ENCODE data around the gene PKP3. TPM values are rescaled to one million over a fixed set of nuclear protein-coding genes. Genes with fewer than 3 reads are reported as not detected.

The PKP3 gene
- total and polyA plus RNA-seq, 3 experiments from 2014 or later = 1.1 TPM; not detected in 2

DNA sequence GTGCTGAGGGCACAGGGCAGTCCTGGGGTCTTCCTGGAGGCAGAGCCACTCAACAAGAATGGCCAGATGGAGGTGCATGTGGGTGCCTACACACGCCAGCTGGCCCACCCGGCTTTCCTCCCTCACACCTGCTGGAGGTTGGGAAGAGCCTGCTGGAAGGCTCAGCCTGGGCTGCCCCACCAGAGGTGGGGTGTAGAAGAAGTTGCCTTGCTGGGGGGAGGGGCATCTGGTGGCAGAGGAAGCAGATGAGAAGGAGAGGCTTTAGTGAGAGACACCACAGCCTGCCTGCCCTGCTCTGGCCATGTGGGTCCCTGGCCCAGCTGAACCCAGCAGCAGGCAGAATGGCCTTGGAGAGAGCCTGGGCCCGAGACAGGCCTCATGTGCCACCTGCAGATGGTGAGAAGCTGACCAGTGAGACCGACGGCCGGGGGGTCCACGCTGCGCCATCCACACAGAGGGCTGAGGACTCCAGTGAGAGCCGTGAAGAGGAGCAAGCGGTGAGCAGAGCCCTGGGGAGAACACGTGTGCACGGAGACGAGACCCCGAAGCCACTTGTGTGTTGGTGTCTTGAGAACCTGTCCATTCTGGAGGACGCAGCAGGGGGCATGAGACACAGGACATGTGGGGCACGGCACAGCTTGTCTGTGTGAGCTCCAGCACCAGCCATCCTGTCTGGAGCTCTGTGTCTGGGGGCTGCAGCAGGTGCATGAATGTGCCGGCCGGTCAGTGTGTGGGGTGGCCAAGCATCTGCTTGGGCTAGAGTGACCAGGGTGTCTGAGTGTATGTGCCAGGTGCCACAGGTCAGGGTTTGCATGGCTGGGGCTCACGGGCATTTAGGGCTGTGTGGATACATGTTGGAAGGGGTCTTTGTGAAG is 22.1 kb upstream of the PKP3 start:
- H3K27ac Mint-ChIP-seq = peak overlapping the region in 4 of 8 donors; percentile 21 to 78 (median 55)
- CTCF ChIA-PET = no interaction called here

DNA sequence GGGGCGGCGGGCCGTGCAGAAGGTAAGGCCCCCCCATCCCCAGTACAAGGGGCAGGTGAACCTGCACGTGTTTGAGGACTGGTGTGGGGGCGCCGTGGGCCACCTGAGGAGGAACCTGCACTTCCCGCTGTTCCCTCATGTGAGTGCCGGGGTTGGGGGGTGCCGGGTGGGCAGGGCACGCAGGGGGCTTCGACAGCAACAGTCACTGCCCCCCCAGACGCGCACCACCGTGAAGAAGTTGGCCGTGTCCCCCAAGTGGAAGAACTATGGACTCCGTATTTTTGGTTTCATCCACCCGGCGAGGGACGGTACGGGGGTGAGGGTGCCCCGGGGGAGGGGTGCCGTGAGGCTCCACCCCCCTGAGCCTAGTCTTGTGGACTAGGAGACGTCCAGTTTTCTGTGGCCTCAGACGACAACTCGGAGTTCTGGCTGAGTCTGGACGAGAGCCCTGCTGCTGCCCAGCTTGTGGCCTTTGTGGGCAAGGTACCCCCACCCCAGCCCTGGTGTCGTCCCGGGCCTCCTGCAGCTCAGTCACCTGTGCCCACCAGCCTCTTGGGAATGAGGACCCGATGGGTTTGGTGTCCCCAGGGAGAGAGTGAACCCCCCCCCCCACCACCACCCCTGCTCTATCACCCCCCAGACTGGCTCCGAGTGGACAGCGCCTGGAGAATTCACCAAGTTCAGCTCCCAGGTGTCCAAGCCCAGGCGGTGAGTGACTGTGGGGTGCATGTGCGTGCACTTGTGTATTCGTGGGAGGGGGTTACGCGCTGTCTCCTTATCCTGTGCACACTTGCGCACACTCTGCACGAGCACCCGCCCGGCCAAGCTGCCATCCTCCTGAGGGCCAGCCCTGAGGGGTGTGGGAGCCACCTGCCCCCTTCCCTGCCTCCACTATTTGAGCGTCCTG is 20.9 kb upstream of the PKP3 start:
- H3K27ac Mint-ChIP-seq = peak overlapping the region in 2 of 8 donors; percentile 38 to 73
- peaks cover 7% of the 10 kb centered on the region for H3K4me1 ChIP-seq (ENCODE audit: insufficient read depth, low read length)
- no peaks in the 10 kb centered on the region for H3K36me3 Mint-ChIP-seq
- H3K4me3 ChIP-seq (ENCODE audit: low read length) = no peak overlapping the region
- peaks cover 7% of the 10 kb centered on the region for H3K27me3 ChIP-seq (ENCODE audit: insufficient read depth, low read length, poor library complexity, severe bottlenecking)
- no peaks in the 10 kb centered on the region for H3K9me3 ChIP-seq (ENCODE audit: low read length)
- H3K9me3 Mint-ChIP-seq = no peaks in the 10 kb centered on the region
- POLR2A ChIA-PET = no interaction called here
- no peaks in the 10 kb centered on the region for H3K36me3 ChIP-seq (ENCODE audit: insufficient read depth, low read length)
- CTCF ChIA-PET = no interaction called here
- peaks cover 5 to 13% (median 7%) of the 10 kb centered on the region in 3 donors for H3K4me1 Mint-ChIP-seq
- no peak for DNase-seq
- H3K27me3 Mint-ChIP-seq = peaks cover 17 to 20% of the 10 kb centered on the region in 2 donors
- no peak overlapping the region for H3K4me3 Mint-ChIP-seq
- H3K27ac ChIP-seq (ENCODE audit: low read depth, low read length) = no peak overlapping the region

More for the DNA sequence above, 22.1 kb upstream of the PKP3 start:
- Mint-ChIP-seq H3K27me3 (peaks cover 24 to 31% of the 10 kb centered on the region in 2 donors), H3K4me3 (peak overlapping the region in 2 of 7 donors; percentile 38 to 54), H3K36me3 (no peaks in the 10 kb centered on the region), H3K9me3 (no peaks in the 10 kb centered on the region), H3K4me1 (peaks cover 11 to 16% (median 14%) of the 10 kb centered on the region in 3 donors)
- H3K9me3 ChIP-seq (ENCODE audit: low read length) = no peaks in the 10 kb centered on the region
- POLR2A ChIA-PET = no interaction called here
- H3K4me1 ChIP-seq (ENCODE audit: insufficient read depth, low read length) = peaks cover 11% of the 10 kb centered on the region
- no peak for DNase-seq
- no peaks in the 10 kb centered on the region for H3K36me3 ChIP-seq (ENCODE audit: insufficient read depth, low read length)
- H3K4me3 ChIP-seq (ENCODE audit: low read length) = no peak overlapping the region
- peaks cover 17% of the 10 kb centered on the region for H3K27me3 ChIP-seq (ENCODE audit: insufficient read depth, low read length, poor library complexity, severe bottlenecking)
- no peak overlapping the region for H3K27ac ChIP-seq (ENCODE audit: low read depth, low read length)

DNA sequence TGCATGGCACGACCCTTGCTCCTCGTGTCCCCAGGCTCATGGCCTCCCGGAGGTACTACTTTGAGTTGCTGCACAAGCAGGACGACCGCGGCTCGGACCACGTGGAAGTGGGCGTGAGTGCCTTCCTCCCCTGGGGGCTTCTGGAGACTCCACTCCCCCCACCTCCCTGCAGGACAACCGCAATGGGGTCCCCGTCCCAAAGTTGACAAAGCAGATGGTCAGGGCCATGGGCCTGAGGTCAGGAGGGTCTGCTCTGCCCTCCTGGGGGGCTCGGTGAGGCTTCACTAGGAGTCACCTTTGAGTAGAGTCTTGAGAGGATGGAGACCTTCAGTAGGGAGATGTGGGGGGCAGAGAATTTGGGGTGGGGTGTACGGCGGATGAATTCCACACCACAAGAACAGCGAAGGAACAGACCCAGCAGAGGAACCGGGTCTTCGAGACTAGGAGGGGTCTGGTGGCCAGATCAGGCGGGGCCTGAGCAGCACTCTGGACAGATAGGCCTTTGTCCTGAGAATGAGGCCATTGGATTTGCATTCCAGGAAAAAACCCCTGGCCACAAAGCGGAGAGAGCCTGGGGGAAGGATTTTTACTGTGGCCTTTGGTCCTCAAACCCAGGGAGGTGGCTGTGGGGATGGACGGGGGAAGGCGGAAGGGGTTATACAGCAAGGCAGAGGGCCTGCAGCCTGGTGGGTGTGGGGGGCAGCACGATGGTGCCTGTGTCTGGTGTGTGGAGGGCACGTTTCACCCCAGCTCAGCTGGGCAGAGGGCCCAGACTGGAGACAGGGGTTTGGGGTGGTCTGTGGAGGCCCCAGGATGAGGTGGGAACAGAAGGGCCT is 20.1 kb upstream of the PKP3 start:
- Mint-ChIP-seq H3K4me3 (no peak overlapping the region), H3K27ac (peak overlapping the region in 4 of 8 donors; percentile 29 to 81 (median 68)), H3K27me3 (peaks cover 13 to 17% of the 10 kb centered on the region in 2 donors), H3K36me3 (no peaks in the 10 kb centered on the region), H3K4me1 (peaks cover 0 to 6% (median 3%) of the 10 kb centered on the region in 3 donors), H3K9me3 (no peaks in the 10 kb centered on the region)
- DNase-seq = no peak
- Histone ChIP-seq H3K4me3 (ENCODE audit: low read length) (no peak overlapping the region), H3K27me3 (ENCODE audit: insufficient read depth, low read length, poor library complexity, severe bottlenecking) (no peaks in the 10 kb centered on the region), H3K27ac (ENCODE audit: low read depth, low read length) (no peak overlapping the region), H3K4me1 (ENCODE audit: insufficient read depth, low read length) (no peaks in the 10 kb centered on the region), H3K9me3 (ENCODE audit: low read length) (no peaks in the 10 kb centered on the region), H3K36me3 (ENCODE audit: insufficient read depth, low read length) (no peaks in the 10 kb centered on the region)
- POLR2A ChIA-PET = no interaction called here
- CTCF ChIA-PET = interaction anchor here (1.1 kb wide), 1 partner anchor 18 kb away, joined by 3 read pairs; no protein-coding TSS in a partner anchor

DNA sequence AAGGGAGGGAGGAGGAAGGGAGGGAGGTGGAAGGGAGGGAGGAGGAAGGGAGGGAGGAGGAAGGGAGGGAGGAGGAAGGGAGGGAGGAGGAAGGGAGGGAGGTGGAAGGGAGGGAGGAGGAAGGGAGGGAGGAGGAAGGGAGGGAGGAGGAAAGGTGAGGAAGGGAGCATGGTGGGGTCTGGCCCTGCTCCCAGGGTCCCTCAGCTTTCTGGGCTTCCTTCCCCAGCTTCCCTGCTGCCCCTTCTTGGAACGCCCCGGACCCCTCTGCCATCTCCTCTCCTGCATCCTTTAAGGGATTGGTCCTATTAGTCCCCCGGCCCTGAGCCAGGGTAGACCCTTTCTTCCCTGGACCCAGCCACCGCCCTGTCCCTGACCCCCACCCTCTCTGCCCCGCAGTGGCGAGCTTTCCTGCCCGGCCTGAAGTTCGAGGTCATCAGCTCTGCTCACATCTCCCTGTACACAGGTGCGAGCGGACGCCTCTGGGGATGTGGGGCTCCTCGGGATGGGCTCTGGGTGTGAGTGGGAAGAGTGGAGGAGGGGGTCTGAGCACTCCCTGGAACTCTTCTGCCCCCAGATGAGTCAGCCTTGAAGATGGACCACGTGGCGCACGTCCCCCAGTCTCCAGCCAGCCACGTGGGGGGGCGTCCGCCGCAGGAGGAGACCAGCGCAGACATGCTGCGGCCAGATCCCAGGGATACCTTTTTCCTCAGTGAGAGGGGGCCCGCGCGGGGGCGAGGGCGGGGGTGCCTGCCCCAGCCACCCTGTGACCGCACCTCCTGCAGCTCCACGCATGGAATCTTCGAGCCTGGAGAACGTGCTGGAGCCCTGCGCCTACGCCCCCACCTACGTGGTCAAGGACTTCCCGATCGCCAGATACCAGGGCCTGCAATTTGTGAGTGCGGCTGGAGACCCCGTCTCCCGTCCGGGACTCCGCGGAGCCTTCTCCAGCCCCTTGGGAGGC is 18.7 kb upstream of the PKP3 start:
- ChIA-PET POLR2A (interaction anchor here (0.6 kb wide), 1 partner anchor 277 kb away, joined by 11 read pairs; no protein-coding TSS in a partner anchor), CTCF (interaction anchor here (1.1 kb wide), 1 partner anchor 20 kb away, joined by 3 read pairs; no protein-coding TSS in a partner anchor)
- H3K4me3 ChIP-seq (ENCODE audit: low read length) = no peak overlapping the region
- Mint-ChIP-seq H3K4me3 (no peak overlapping the region), H3K9me3 (no peaks in the 10 kb centered on the region), H3K27me3 (peaks cover 12% of the 10 kb centered on the region in 2 donors), H3K27ac (no peak overlapping the region), H3K36me3 (no peaks in the 10 kb centered on the region), H3K4me1 (peaks cover 0 to 3% (median 2%) of the 10 kb centered on the region in 3 donors)
- no peaks in the 10 kb centered on the region for H3K27me3 ChIP-seq (ENCODE audit: insufficient read depth, low read length, poor library complexity, severe bottlenecking)
- no peak overlapping the region for H3K27ac ChIP-seq (ENCODE audit: low read depth, low read length)
- no peaks in the 10 kb centered on the region for H3K9me3 ChIP-seq (ENCODE audit: low read length)
- no peak for DNase-seq
- H3K36me3 ChIP-seq (ENCODE audit: insufficient read depth, low read length) = no peaks in the 10 kb centered on the region
- no peaks in the 10 kb centered on the region for H3K4me1 ChIP-seq (ENCODE audit: insufficient read depth, low read length)

DNA sequence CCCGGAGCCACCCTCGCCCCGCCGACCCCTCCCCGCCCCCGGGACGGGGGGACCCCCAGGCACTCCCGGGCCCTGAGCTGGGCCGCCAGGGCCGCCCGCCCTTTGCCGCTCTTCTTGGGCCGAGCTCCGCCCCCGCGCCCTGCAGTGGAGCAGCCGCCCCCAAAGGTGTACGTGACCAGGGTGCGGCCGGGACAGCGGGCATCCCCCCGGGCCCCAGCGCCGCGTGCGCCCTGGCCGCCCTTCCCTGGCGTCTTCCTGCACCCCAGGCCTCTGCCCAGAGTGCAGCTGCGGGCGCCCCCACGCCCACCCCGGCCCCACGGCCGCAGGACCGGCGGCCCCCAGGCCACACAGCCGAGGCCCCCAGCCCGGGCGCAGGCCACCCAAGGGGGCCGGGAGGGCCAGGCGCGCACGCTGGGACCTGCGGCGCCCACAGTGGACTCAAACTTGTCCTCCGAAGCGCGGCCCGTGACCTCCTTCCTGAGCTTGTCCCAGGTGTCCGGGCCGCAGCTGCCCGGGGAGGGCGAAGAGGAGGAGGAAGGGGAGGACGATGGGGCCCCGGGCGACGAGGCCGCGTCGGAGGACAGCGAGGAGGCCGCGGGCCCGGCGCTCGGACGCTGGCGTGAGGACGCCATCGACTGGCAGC is 17.4 kb upstream of the PKP3 start:
- Histone ChIP-seq H3K36me3 (ENCODE audit: insufficient read depth, low read length) (no peaks in the 10 kb centered on the region), H3K27me3 (ENCODE audit: insufficient read depth, low read length, poor library complexity, severe bottlenecking) (no peaks in the 10 kb centered on the region), H3K9me3 (ENCODE audit: low read length) (no peaks in the 10 kb centered on the region), H3K27ac (ENCODE audit: low read depth, low read length) (no peak overlapping the region), H3K4me1 (ENCODE audit: insufficient read depth, low read length) (no peaks in the 10 kb centered on the region), H3K4me3 (ENCODE audit: low read length) (no peak overlapping the region)
- no peak for DNase-seq
- no peaks in the 10 kb centered on the region for H3K36me3 Mint-ChIP-seq
- CTCF ChIA-PET = no interaction called here
- peaks cover 4 to 5% of the 10 kb centered on the region in 2 donors for H3K27me3 Mint-ChIP-seq
- peaks cover 0 to 3% (median 0%) of the 10 kb centered on the region in 3 donors for H3K4me1 Mint-ChIP-seq
- H3K27ac Mint-ChIP-seq = no peak overlapping the region
- no peak overlapping the region for H3K4me3 Mint-ChIP-seq
- H3K9me3 Mint-ChIP-seq = no peaks in the 10 kb centered on the region
- POLR2A ChIA-PET = no interaction called here

DNA sequence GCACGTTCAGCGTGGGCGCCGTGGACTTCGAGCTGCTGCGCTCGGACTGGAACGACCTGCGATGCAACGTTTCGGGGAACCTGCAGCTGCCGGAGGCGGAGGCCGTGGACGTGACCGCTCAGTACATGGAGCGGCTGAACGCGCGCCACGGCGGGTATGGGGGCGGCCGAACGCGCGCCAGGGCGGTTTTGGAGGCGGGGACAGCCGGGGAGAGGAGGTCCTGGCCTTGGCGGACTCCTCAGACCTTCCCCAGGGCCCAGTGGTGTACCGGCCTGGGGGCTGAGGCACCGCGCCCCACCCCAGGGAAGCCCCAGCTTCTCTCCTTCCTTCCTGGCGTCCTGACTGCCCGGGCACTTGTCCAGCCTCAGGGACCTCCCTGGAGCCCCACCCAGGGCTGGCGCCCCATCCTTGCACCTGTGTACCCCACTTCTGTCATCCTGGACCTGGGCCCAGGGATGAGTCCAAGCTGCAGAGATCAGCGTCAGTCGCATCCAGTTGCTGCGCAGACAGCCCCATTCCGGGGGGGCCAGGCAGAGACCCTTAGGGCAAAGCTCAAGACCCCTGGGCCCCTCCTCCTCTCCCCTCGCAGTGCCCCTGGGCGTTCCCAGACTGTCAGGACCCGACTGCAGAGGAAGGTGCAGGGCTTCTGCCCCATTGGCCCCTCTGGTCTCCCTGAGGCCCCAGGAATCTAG is 16.7 kb upstream of the PKP3 start:
- Mint-ChIP-seq H3K27ac (no peak overlapping the region), H3K4me1 (peaks cover 0 to 6% (median 4%) of the 10 kb centered on the region in 3 donors), H3K36me3 (no peaks in the 10 kb centered on the region), H3K27me3 (peaks cover 7 to 8% of the 10 kb centered on the region in 2 donors), H3K4me3 (no peak overlapping the region), H3K9me3 (no peaks in the 10 kb centered on the region)
- no peaks in the 10 kb centered on the region for H3K4me1 ChIP-seq (ENCODE audit: insufficient read depth, low read length)
- H3K27me3 ChIP-seq (ENCODE audit: insufficient read depth, low read length, poor library complexity, severe bottlenecking) = no peaks in the 10 kb centered on the region
- no peak for DNase-seq
- no peak overlapping the region for H3K4me3 ChIP-seq (ENCODE audit: low read length)
- no peak overlapping the region for H3K27ac ChIP-seq (ENCODE audit: low read depth, low read length)
- CTCF ChIA-PET = no interaction called here
- POLR2A ChIA-PET = no interaction called here
- no peaks in the 10 kb centered on the region for H3K36me3 ChIP-seq (ENCODE audit: insufficient read depth, low read length)
- no peaks in the 10 kb centered on the region for H3K9me3 ChIP-seq (ENCODE audit: low read length)
